D341Med (cell line): ENCODE results near the gene ATRN.
"Not testable (repeated sequence)": the region's sequence is repeated elsewhere in the genome, so short reads cannot be mapped to it uniquely, and the experiment has no call there.

Experiments
- DNase-seq: peaks from one replicate; pipeline ENCODE4 v3.0.0; 2012; ENCODE audit warnings: low spot score

ATRN gene

GRCh38 chr20:3470627-3471396 lies at the start of gene ATRN:
Gene ATRN (plus strand): TSS chr20:3471018. CDS start chr20:3471108, 90 bp downstream.
- peak; percentile 99 for DNase-seq

GRCh38 chr20:3421985-3422384 lies 48.8 kb upstream of the ATRN start:
- DNase-seq, result no peak

- DNase-seq, result no peak
These were observed 47.7 kb upstream of the ATRN start for GRCh38 chr20:3423126-3423525.

- not testable (repeated sequence) for DNase-seq
These were observed 44.1 kb upstream of the ATRN start for GRCh38 chr20:3426766-3427165.

- no peak for DNase-seq
These were observed 40.3 kb upstream of the ATRN start for GRCh38 chr20:3430376-3431069.

GRCh38 chr20:3431109-3431508 lies 39.7 kb upstream of the ATRN start:
- DNase-seq, result no peak

- DNase-seq, result no peak
These were observed 38.0 kb upstream of the ATRN start for GRCh38 chr20:3432844-3433243.

- DNase-seq, result no peak
These were observed 37.1 kb upstream of the ATRN start for GRCh38 chr20:3433744-3434143.

GRCh38 chr20:3434232-3434631 lies 36.6 kb upstream of the ATRN start:
- DNase-seq, result no peak

GRCh38 chr20:3436864-3437574 lies 33.8 kb upstream of the ATRN start:
- no peak for DNase-seq

- no peak for DNase-seq
These were observed 24.0 kb upstream of the ATRN start for GRCh38 chr20:3446779-3447178.

- DNase-seq, result no peak
These were observed 23.5 kb upstream of the ATRN start for GRCh38 chr20:3447321-3447720.

GRCh38 chr20:3449319-3449718 lies 21.5 kb upstream of the ATRN start:
- DNase-seq, result no peak

- no peak for DNase-seq
These were observed 18.7 kb upstream of the ATRN start for GRCh38 chr20:3452136-3452535.

GRCh38 chr20:3452690-3453089 lies 18.1 kb upstream of the ATRN start:
- DNase-seq, result no peak

- DNase-seq, result no peak
These were observed 16.0 kb upstream of the ATRN start for GRCh38 chr20:3454831-3455230.

GRCh38 chr20:3456648-3457047 lies 14.2 kb upstream of the ATRN start:
- no peak for DNase-seq

- no peak for DNase-seq
These were observed 10.9 kb upstream of the ATRN start for GRCh38 chr20:3459881-3460307.

- DNase-seq, result no peak
These were observed 9.5 kb upstream of the ATRN start for GRCh38 chr20:3461211-3461771.

GRCh38 chr20:3461911-3462677 lies 8.7 kb upstream of the ATRN start:
- no peak for DNase-seq

GRCh38 chr20:3464166-3464565 lies 6.7 kb upstream of the ATRN start:
- no peak for DNase-seq

GRCh38 chr20:3465301-3465700 lies 5.5 kb upstream of the ATRN start:
- no peak for DNase-seq
